GM18519 (cell line): ENCODE results near the gene G6PD.

Experiments
- ATAC-seq: cut with Tn5 transposase; IDR thresholded peaks from one replicate; pipeline ENCODE4 v1.9.1; 2021; ENCODE audit warnings: mild to moderate bottlenecking, moderate library complexity; ENCODE audit not compliant: unreplicated experiment, low FRiP score

G6PD gene

DNA sequence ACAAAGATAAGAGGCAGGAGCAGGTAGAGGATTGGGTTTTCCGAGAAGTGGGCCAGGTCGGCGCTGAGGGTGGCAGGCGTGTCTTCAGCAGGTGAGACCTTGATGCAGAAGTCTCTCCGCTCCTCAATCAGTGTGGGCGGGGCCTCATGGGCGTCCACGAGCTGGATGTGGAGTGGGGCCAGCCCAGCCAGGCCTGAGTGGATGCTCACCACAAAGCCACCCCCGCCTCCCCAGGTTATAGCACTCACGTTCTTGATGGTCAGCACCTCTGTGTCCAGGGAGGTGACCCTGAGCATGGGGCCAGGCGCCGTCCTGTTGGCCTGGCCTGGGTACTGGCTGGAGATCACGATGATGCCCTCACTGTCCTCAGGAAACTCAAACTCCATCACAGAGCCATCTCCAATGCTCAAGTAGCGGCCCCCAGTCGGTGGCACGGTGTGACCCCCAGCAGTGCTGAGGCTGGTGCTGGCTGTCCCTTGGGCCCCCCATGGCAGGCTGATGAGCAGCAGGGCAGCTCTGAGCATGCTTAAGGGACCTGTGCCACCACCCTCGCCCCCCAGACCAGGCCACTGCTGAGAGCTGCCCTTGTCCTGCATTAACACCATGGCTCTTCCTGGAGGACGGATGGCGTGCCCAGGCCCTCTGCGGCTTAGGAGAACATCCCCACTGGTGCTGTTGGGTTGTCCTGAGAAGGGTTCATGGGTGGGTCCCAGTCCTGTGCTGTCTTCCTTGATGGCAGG lies 58.1 kb downstream of the G6PD start:
- no peak for ATAC-seq

GRCh38 chrX:154487518-154488290 lies 58.9 kb downstream of the G6PD start:
- no peak for ATAC-seq

DNA sequence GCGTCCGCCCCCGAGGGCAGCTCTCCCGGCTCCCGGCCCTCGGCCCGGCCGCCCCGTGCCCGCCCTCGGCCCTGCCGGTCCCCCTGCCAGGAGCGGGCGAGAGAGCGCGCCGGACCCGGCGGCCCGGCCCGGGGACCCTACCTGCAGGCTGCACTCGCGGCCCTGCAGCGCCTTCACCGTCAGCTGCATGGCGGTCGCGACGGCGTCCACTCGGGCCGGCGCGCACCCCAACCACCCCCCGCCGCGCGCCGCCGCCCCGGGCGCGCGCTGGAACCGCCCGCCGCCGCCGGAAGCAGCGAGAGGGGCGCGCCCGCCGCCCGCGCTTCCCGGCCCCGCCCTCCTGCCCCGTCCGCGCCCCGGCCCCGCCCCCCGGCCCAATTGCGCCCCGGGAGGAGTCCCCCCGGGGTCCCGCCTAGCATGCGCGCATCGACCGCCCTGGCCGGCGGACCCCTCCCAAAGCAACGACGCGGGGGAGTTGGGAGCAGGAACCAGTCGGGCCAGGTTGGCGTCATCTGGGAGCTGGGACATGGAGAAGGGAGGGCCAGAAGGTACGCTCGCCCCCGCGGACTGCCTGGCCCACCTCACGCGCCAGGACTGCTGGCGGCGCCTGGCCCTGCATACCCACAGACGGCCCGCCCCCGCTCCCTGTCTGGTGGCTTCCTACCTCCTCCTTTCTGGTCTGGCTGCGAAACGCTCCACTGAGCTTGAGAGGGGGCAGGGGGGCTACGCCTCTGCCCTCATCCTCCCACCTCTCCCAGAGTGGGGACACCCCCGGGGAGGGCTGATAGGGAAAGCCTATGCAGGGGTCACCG lies 60.0 kb downstream of the G6PD start, which contains the start of gene UBL4A:
Gene UBL4A (minus strand): TSS at position 220 of the 812 bp plus-strand sequence. CDS start 31 bp downstream, at position 189.
- ATAC-seq = no peak

DNA sequence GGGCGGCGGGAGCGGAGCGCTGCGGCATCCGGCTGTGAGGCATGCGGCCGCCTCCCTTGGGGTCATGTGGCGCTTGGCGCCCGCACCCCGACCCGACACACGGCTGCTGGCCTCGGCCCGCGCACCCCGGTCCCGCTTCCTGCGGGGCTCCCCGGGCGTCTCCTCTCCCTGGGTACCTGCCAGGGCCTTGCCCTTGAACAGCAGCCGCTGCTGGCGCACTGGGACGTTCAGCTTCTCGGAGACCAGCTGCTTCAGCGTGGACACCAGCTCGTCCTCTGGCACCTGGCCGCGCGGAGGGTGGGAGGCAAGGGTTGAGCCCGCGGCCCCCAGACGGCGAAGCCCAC lies 60.6 kb downstream of the G6PD start:
- ATAC-seq = no peak

DNA sequence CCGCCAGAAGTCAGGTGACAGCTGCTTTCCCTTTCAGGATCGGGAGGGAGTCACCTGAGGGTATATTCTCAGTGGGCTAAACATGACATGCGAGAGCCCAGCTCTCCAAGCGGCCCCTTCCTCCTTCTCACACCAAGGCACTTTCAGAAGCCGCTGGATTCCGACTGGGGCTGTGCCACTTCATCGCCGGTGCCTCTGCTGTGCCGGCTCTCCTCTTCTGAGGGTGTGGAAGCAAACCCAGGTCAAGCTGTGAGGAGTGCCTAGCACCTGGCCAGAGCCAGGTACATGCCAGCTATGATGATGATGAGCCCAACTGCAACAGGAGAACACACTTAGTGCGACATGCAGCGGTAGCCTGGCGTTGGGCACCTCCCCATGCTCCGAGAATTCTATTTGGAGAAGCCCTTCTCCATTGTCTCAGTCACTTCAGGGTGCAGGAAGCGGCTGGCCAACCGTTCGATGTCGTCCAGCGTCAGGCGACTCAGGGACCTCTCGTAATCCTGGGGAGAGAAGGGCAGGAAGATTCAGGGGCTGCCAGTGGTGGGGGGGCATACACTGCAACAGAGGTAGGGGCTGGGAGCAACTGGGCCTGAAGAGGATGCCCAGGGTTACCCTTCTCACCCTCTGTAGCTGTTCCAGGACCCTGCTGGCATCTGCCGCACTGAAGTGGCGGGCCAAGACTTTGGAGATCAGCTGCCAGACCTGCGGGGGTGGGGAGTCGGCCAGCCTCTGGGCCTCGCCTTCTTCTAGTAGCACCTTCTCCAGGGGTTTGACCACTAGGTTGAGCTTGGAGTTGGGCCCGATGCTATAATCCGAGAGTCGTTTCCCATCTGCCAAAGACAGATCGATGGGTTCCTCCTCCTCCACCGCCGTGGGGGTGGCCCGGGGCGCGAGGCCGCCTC lies 61.2 kb downstream of the G6PD start:
- no peak for ATAC-seq

DNA sequence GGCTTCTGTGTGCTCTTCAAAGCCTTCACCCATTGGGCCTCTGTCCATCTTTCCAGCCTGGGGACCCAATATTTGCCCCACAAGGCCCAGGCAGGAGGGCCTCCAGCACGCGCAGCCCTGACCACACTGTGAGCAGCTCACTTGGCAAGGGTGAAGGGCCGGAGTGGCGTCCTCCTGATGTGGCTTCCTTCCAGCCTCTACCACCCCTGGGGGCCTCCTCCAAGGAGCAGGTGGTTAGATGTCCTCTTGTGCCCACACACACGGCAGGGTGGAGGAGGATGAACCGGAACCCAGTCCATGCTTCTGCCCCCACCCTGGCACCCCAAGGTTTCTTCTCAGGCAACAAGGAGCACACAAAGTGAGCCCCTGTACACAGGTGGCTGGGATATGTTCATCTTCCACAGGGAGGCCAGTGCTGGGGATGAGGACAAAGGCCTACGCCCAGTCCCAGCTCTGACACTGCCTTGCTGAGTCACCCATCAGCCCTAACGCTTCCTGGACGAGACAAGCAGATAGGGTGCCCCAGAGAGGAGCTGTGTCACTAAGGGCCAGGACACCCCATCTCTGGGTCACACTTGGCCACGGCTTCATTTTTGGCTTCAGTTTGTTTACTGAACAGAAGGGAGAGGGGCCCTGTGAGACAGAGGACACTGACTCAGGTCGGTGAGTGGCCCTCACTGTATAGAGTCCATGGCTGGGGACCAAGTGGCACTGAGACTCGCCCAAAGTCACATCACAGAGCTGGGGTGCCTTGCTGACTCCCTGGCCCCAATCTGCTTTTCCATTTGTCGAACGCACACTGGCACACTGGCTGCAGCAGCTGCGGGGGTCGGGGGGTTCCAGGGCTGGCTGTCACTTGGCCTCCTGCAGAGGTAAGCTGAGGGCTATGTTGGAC lies 62.1 kb downstream of the G6PD start:
- no peak for ATAC-seq

- ATAC-seq = no peak
Observed at GRCh38 chrX:154483325-154483724, 63.3 kb downstream of the G6PD start.

GRCh38 chrX:154482786-154483185 lies 63.9 kb downstream of the G6PD start:
- no peak for ATAC-seq

DNA sequence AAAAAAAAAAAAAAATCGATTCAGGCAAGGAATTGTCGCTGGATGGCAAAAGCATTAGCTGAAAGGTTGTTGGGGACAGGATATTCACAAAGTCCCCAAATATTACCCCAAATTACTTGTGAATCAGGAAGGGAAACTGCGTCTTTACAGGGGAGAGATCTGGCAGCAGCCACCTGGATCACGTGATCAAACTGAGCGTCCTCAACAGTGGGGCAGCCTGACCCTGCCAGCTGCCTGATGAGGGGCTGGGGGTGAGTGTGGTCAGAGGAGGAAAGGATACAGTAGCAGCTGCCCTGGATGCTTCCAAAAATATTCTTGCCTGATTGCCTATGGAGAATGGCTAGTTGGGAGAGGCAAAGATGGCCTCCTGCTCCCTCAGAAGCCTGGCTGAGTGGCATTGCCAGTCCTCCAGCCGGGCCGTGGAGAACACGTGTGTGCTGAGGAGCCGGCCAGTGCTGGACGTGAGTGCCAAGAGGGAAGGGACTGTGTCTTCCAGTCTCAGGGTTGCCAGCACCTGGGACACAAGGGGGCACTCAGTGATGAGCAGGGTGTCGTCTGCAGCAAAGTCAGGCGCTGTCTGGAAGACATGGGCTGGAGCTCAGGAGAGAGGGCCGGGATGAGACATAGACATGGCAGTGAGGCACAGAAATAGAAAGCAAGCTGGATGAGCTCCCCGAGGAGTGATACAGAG lies 64.6 kb downstream of the G6PD start:
- no peak for ATAC-seq
